ENCODE measurements around the gene MAML2. TPM values are rescaled to one million over a fixed set of nuclear protein-coding genes. Genes with fewer than 3 reads are reported as not detected.

MAML2 gene
- total RNA-seq, 1 experiment from 2014 or later, result 22.7 TPM

DNA sequence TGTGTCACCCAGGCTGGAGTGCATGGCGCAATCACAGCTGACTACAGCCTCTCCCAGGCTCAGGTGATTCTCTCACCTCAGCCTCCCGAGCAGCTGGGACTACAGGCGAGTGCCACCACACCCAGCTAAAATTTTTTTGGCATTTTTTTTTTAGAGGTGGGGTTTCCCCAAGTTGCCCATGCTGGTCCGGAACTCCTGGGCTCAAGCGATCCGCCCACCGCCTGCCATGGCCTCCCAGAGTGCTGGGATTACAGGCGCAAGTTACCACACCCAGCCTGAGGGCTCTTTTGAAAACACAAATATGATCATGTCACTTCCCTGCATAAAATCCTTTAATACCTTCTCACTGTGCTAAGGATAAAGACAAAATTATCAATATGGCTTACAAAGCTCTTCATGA is 88.1 kb downstream of the MAML2 start:
- no peak for DNase-seq
- BruUV-seq (replicated peaks), result no TSS peak
- CTCF ChIA-PET, result interaction anchor here (0.8 kb wide), 1 partner anchor 357 kb away, joined by 7 read pairs; no protein-coding TSS in a partner anchor
- H3K27me3 Mint-ChIP-seq (ENCODE audit: unreplicated experiment), result no peaks in the 10 kb centered on the region
- peaks cover 12% of the 10 kb centered on the region for H3K36me3 Mint-ChIP-seq (ENCODE audit: insufficient read depth, unreplicated experiment)
- no peak for TF ChIP-seq CTCF (IDR thresholded peaks at IDR 0.05; ENCODE audit: unreplicated experiment)
- peaks cover 2% of the 10 kb centered on the region for H3K9me3 Mint-ChIP-seq (ENCODE audit: low read depth, unreplicated experiment)
- intact Hi-C loops (cut with micrococcal nuclease; ENCODE audit: unreplicated experiment), result loop anchor here (5.0 kb wide), 1 partner anchor 87 kb away; the partner anchor contains the start of gene MAML2
- no peak overlapping the region for H3K4me3 Mint-ChIP-seq (ENCODE audit: low read depth, unreplicated experiment)
- no peak overlapping the region for H3K27ac Mint-ChIP-seq (ENCODE audit: unreplicated experiment)
- peaks cover 53% of the 10 kb centered on the region for H3K4me1 Mint-ChIP-seq (ENCODE audit: low read depth, unreplicated experiment)

DNA sequence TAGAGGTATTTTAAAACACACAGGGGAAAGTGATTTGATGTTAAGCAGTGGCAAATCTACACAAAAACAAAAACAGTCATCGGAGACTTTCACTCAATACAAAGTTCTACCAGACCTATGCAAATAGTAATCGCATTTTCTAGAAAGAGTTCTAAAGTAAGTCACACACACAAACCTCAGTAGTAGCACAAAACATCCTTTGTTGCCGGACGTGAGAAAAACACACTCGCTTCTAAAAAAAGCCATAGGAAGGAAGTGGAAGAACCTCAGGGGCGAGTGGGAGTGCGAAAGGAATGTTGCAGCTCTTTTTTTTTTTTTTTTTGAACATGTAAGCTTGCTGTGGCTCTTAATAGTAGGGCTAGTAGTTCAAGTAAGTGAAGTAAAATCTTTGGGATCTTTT is 88.9 kb downstream of the MAML2 start:
- no TSS peak for BruUV-seq (replicated peaks)
- Mint-ChIP-seq H3K27me3 (ENCODE audit: unreplicated experiment) (no peaks in the 10 kb centered on the region), H3K9me3 (ENCODE audit: low read depth, unreplicated experiment) (peaks cover 5% of the 10 kb centered on the region), H3K36me3 (ENCODE audit: insufficient read depth, unreplicated experiment) (peaks cover 12% of the 10 kb centered on the region), H3K4me3 (ENCODE audit: low read depth, unreplicated experiment) (peak overlapping the region; percentile 54), H3K4me1 (ENCODE audit: low read depth, unreplicated experiment) (peaks cover 53% of the 10 kb centered on the region), H3K27ac (ENCODE audit: unreplicated experiment) (peak overlapping the region; percentile 90)
- DNase-seq, result no peak
- TF ChIP-seq CTCF (IDR thresholded peaks at IDR 0.05; ENCODE audit: unreplicated experiment), result no peak
- CTCF ChIA-PET, result no interaction called here
- intact Hi-C loops (cut with micrococcal nuclease; ENCODE audit: unreplicated experiment), result no loop called here

DNA sequence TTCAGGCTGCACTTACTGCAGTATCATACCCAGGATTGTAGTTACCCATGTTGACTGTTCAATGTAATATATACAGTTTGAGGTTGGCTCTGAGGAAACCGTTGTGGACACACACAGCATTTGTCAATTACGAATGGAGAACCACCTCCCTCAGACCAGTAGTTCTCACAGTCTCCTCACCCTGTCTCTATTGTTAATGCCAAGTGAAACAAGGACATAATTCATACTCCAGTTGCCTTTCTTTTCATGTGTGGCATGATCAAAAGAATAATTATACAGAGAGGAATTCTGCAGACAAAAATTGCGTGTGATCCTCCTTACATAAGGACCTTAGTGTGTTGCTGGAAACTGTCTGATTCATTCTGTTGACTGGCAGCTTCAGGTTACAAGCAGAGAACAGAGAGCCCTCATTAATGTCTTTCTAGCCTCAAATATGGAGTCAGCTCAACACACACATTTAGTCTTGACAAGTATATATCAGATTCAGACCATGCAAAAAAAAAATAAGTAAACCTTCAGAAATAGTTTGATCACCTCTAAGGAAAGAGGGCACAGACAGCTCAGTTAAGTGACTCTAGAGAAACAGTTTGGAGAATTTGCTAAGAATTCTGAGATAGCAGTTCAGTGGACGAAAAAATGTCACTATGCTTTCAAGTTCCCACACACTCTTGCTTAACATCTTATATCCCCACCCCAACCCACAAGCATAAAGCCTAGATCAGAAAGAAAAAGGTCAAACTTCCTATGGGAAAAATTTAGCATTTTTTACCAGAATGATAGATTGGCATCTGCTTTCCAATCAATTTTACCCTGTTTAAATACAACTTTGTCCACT is 96.1 kb downstream of the MAML2 start:
- Mint-ChIP-seq H3K4me3 (ENCODE audit: low read depth, unreplicated experiment) (peak overlapping the region; percentile 47), H3K27ac (ENCODE audit: unreplicated experiment) (peak overlapping the region; percentile 86)

More for the DNA sequence above, 96.1 kb downstream of the MAML2 start:
- Mint-ChIP-seq H3K27me3 (ENCODE audit: unreplicated experiment) (no peaks in the 10 kb centered on the region), H3K36me3 (ENCODE audit: insufficient read depth, unreplicated experiment) (peaks cover 17% of the 10 kb centered on the region), H3K4me1 (ENCODE audit: low read depth, unreplicated experiment) (peaks cover 52% of the 10 kb centered on the region), H3K9me3 (ENCODE audit: low read depth, unreplicated experiment) (peaks cover 4% of the 10 kb centered on the region)
- CTCF ChIA-PET, result interaction anchor here (1.0 to 1.1 kb wide), 2 partner anchors 91 to 96 kb away, joined by 5 read pairs; partner anchors contain the start of gene MAML2
- DNase-seq, result no peak
- no peak for TF ChIP-seq CTCF (IDR thresholded peaks at IDR 0.05; ENCODE audit: unreplicated experiment)
- BruUV-seq (replicated peaks), result no TSS peak
- intact Hi-C loops (cut with micrococcal nuclease; ENCODE audit: unreplicated experiment), result loop anchor here (10.0 kb wide), 1 partner anchor 58 kb away; no protein-coding TSS in a partner anchor

Data from Calu3 (cell line).